T-cell (primary cell): ENCODE data around the gene STK11IP. TPM values are rescaled to one million over a fixed set of nuclear protein-coding genes. Genes with fewer than 3 reads are reported as not detected.

Experiments
- ATAC-seq, 4 experiments: fragments of 200-7000 bp in 3 of 4; fragments of 150-1000 bp in 1 of 4; cut with Tn5 transposase; replicated peaks in 1 of 4; 1 replicate in 3 of 4; 2 replicates in 1 of 4; pipeline ENCODE4 v1.10.0; 2021; ENCODE audit warnings: moderate library complexity in 3 of 4, mild to moderate bottlenecking in 2 of 4, moderate number of reproducible peaks in 1 of 4
- CTCF ChIA-PET, 2 donors: fragments of 300-600 bp; sonication (Branson Sonifier 250); formaldehyde crosslinking; loops; one replicate each; lab custom pipeline; 2022; ENCODE audit warnings: antibody characterized with exemption in 2 of 2; lab: Charles Lee
- POLR2A ChIA-PET, 2 donors: fragments of 300-600 bp; sonication (Branson Sonifier 250); formaldehyde crosslinking; loops; one replicate each; lab custom pipeline; 2022; ENCODE audit warnings: antibody characterized with exemption in 2 of 2; lab: Charles Lee
- DNase-seq, 35 experiments: peaks; one replicate each; pipeline versions ENCODE4 v3.0.0 to v3.0.0-alpha.2; 2013 to 2023
- H3K27ac ChIP-seq: one replicate; pipeline ENCODE4 v1.5.1; 2013; ENCODE audit warnings: low read length
- H3K27me3 ChIP-seq, 2 experiments: replicated peaks in 1 of 2; 1 replicate in 1 of 2; 2 replicates in 1 of 2; pipeline versions ENCODE4 v1.6.1 to v1.7.0; 2013; ENCODE audit warnings: low read length in 1 of 2, mixed read lengths in 1 of 2; ENCODE audit not compliant: control insufficient read depth in 2 of 2, insufficient read depth in 2 of 2; ENCODE audit errors: extremely low read depth in 1 of 2
- H3K36me3 ChIP-seq, 2 donors: 1 replicate in 1 of 2; 2 replicates in 1 of 2; pipeline versions ENCODE4 v1.6.1 to v1.7.0; 2013; ENCODE audit warnings: low read length in 1 of 2; ENCODE audit not compliant: control insufficient read depth in 2 of 2, insufficient read depth in 1 of 2; ENCODE audit errors: extremely low read depth in 1 of 2
- H3K4me1 ChIP-seq, 2 experiments: 1 replicate in 1 of 2; 2 replicates in 1 of 2; pipeline versions ENCODE4 v1.6.1 to v1.7.0; 2013; ENCODE audit warnings: low read length in 2 of 2, mixed read lengths in 1 of 2; ENCODE audit not compliant: insufficient read depth in 2 of 2, control insufficient read depth in 1 of 2; ENCODE audit errors: extremely low read depth in 1 of 2
- H3K4me3 ChIP-seq, 2 donors: 1 replicate in 1 of 2; 2 replicates in 1 of 2; pipeline versions ENCODE4 v1.5.1 to v1.7.0; 2013; ENCODE audit warnings: mild to moderate bottlenecking in 2 of 2, low read length in 1 of 2, moderate library complexity in 1 of 2; ENCODE audit not compliant: control insufficient read depth in 1 of 2; ENCODE audit errors: extremely low read depth in 1 of 2
- H3K9me3 ChIP-seq: 2 replicates; pipeline ENCODE4 v1.7.0; 2013
- H3K27ac Mint-ChIP-seq, 2 donors: one replicate each; pipeline ENCODE4 v1.8.0; 2020 to 2021; ENCODE audit warnings: mild to moderate bottlenecking in 2 of 2, mixed read lengths in 2 of 2
- H3K27me3 Mint-ChIP-seq, 2 donors: one replicate each; pipeline ENCODE4 v1.8.0; 2021 to 2022; ENCODE audit warnings: mixed read lengths in 2 of 2
- H3K36me3 Mint-ChIP-seq: one replicate; pipeline ENCODE4 v1.8.0; 2021; ENCODE audit warnings: mixed read lengths
- H3K4me1 Mint-ChIP-seq, 3 donors: one replicate each; pipeline ENCODE4 v1.8.0; 2020 to 2022; ENCODE audit warnings: mixed read lengths in 3 of 3, mild to moderate bottlenecking in 1 of 3
- H3K4me3 Mint-ChIP-seq, 3 donors: one replicate each; pipeline ENCODE4 v1.8.0; 2020 to 2022; ENCODE audit warnings: mild to moderate bottlenecking in 3 of 3, mixed read lengths in 3 of 3, moderate library complexity in 3 of 3
- H3K9me3 Mint-ChIP-seq, 3 donors: one replicate each; pipeline ENCODE4 v1.8.0; 2020 to 2022; ENCODE audit warnings: mixed read lengths in 3 of 3
- WGBS: methylation state at CpG from one replicate; pipeline ENCODE4 v1.1.5; 2013; ENCODE audit warnings: missing lambda C conversion rate; ENCODE audit not compliant: insufficient coverage; 5-methylcytosine and 5-hydroxymethylcytosine counted together
- total RNA-seq, 35 experiments: library from RNA in 6 of 35; stranded (reverse) in 6 of 35; fragments of 120-200 nt in 1 of 35; gene quantifications; one replicate each; pipeline versions ENCODE4 v1.2.1 to v1.2.4 and lab custom pipeline; 2013 to 2026

The STK11IP gene
- total RNA-seq, 5 donors from 2014 or later (not counting 1 experiment from before 2014, with no cell fraction given) = 25.9 to 52.8 (median 49.3) TPM

DNA sequence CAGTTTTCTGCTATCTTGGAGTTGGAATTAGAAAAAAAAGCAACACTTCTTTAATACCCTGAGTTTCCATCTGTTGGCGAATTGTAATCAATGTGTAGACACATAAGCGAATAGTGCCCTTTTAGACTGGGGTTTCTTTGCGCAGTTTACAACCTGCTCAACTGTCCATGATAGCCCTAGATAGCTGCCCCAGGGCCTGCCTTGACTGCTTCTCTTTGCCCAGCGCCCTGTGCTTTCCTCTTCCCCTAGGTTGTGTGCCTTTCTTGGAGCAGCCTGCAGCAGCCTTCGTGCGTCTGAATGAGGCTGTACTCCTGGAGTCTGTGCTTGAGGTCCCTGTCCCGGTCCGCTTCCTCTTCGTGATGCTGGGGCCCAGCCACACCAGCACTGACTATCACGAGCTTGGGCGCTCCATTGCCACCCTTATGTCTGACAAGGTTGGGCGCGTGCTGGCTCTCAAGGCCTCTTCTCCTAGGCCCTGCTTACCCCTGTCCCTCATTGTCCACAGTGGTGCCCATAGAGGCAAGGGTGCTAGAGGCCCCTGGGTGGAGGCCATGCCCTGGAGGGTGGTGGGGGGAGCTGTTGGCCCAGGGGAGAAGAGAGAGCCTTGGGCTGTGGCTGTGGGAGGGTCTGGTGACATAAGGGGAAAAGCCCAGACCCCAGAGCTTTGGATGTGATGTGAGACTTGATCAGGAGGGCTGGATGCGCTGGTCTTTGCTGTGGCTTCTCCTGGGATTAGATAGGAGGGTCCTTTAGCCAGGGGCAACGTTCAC is 36.7 kb downstream of the STK11IP start:
- ATAC-seq (no peak), DNase-seq (no peak)
- Histone ChIP-seq H3K4me3 (no peak overlapping the region), H3K36me3 (no peaks in the 10 kb centered on the region), H3K27me3 (peaks cover 0 to 65% of the 10 kb centered on the region in 2 experiments), H3K27ac (no peak overlapping the region), H3K4me1 (peaks cover 0 to 7% of the 10 kb centered on the region in 2 experiments), H3K9me3 (no peaks in the 10 kb centered on the region)
- Mint-ChIP-seq H3K36me3 (no peaks in the 10 kb centered on the region), H3K27me3 (peaks cover 11 to 30% of the 10 kb centered on the region in 2 donors), H3K9me3 (no peaks in the 10 kb centered on the region), H3K27ac (no peak overlapping the region), H3K4me3 (no peak overlapping the region), H3K4me1 (no peaks in the 10 kb centered on the region)
- CTCF ChIA-PET = no interaction called here
- POLR2A ChIA-PET = no interaction called here
- 85% methylated on average over 11 of the region's 15 CpGs for WGBS

- no peak overlapping the region for H3K27ac Mint-ChIP-seq
- H3K4me1 Mint-ChIP-seq = no peaks in the 10 kb centered on the region
- CTCF ChIA-PET = interaction anchor here in 1 of 2 donors (1.2 kb wide), 1 partner anchor 75 kb away, joined by 3 read pairs; no protein-coding TSS in a partner anchor
These were observed 37.5 kb downstream of the STK11IP start for GRCh38 chr2:219634951-219635751.

GRCh38 chr2:219636144-219636915 is 38.7 kb downstream of the STK11IP start:
- Histone ChIP-seq H3K4me1 (peaks cover 0 to 10% of the 10 kb centered on the region in 2 experiments), H3K36me3 (no peaks in the 10 kb centered on the region), H3K27ac (no peak overlapping the region), H3K27me3 (peaks cover 0 to 62% of the 10 kb centered on the region in 2 experiments), H3K4me3 (no peak overlapping the region), H3K9me3 (no peaks in the 10 kb centered on the region)
- H3K36me3 Mint-ChIP-seq = no peaks in the 10 kb centered on the region
- no peaks in the 10 kb centered on the region for H3K4me1 Mint-ChIP-seq
- POLR2A ChIA-PET = no interaction called here
- H3K4me3 Mint-ChIP-seq = no peak overlapping the region
- no peak overlapping the region for H3K27ac Mint-ChIP-seq
- DNase-seq (no peak), ATAC-seq (no peak)
- CTCF ChIA-PET = interaction anchor here in 1 of 2 donors (1.2 kb wide), 1 partner anchor 76 kb away, joined by 3 read pairs; no protein-coding TSS in a partner anchor
- H3K27me3 Mint-ChIP-seq = peaks cover 11 to 23% of the 10 kb centered on the region in 2 donors
- 73% methylated on average over 6 of the region's 24 CpGs for WGBS
- H3K9me3 Mint-ChIP-seq = no peaks in the 10 kb centered on the region

More at GRCh38 chr2:219634951-219635751, 37.5 kb downstream of the STK11IP start:
- POLR2A ChIA-PET = no interaction called here
- peaks cover 0 to 10% of the 10 kb centered on the region in 2 experiments for H3K4me1 ChIP-seq
- H3K4me3 Mint-ChIP-seq = no peak overlapping the region
- H3K9me3 Mint-ChIP-seq = no peaks in the 10 kb centered on the region
- H3K27me3 Mint-ChIP-seq = peaks cover 11 to 28% of the 10 kb centered on the region in 2 donors
- H3K36me3 ChIP-seq = no peaks in the 10 kb centered on the region
- H3K4me3 ChIP-seq = no peak overlapping the region
- 89% methylated on average over 17 of the region's 22 CpGs for WGBS
- H3K36me3 Mint-ChIP-seq = no peaks in the 10 kb centered on the region
- peaks cover 0 to 62% of the 10 kb centered on the region in 2 experiments for H3K27me3 ChIP-seq
- no peaks in the 10 kb centered on the region for H3K9me3 ChIP-seq
- no peak for DNase-seq
- no peak for ATAC-seq
- H3K27ac ChIP-seq = no peak overlapping the region

GRCh38 chr2:219636941-219637841 is 39.5 kb downstream of the STK11IP start:
- Mint-ChIP-seq H3K27me3 (peaks cover 8 to 23% of the 10 kb centered on the region in 2 donors), H3K9me3 (no peaks in the 10 kb centered on the region), H3K4me1 (no peaks in the 10 kb centered on the region), H3K4me3 (no peak overlapping the region), H3K27ac (no peak overlapping the region), H3K36me3 (no peaks in the 10 kb centered on the region)
- no peak for DNase-seq
- WGBS = 67% methylated on average over 10 of the region's 13 CpGs
- no peaks in the 10 kb centered on the region for H3K9me3 ChIP-seq
- ATAC-seq = no peak
- peaks cover 0 to 64% of the 10 kb centered on the region in 2 experiments for H3K27me3 ChIP-seq
- H3K4me3 ChIP-seq = no peak overlapping the region
- ChIA-PET CTCF (no interaction called here), POLR2A (no interaction called here)
- no peak overlapping the region for H3K27ac ChIP-seq
- H3K36me3 ChIP-seq = no peaks in the 10 kb centered on the region
- peaks cover 0 to 13% of the 10 kb centered on the region in 2 experiments for H3K4me1 ChIP-seq

- H3K4me3 ChIP-seq = no peak overlapping the region
- H3K27ac ChIP-seq = no peak overlapping the region
- ChIA-PET CTCF (no interaction called here), POLR2A (no interaction called here)
- peaks cover 8 to 27% of the 10 kb centered on the region in 2 donors for H3K27me3 Mint-ChIP-seq
- no peaks in the 10 kb centered on the region for H3K36me3 ChIP-seq
- H3K4me1 Mint-ChIP-seq = peaks cover 0 to 6% (median 5%) of the 10 kb centered on the region in 3 donors
- WGBS = 85% methylated on average over 6 of the region's 9 CpGs
- DNase-seq (no peak), ATAC-seq (no peak)
- no peaks in the 10 kb centered on the region for H3K9me3 ChIP-seq
- H3K27ac Mint-ChIP-seq = no peak overlapping the region
- peaks cover 0 to 20% of the 10 kb centered on the region in 2 experiments for H3K4me1 ChIP-seq
- no peak overlapping the region for H3K4me3 Mint-ChIP-seq
- no peaks in the 10 kb centered on the region for H3K9me3 Mint-ChIP-seq
- H3K27me3 ChIP-seq = peaks cover 0 to 64% of the 10 kb centered on the region in 2 experiments
- H3K36me3 Mint-ChIP-seq = no peaks in the 10 kb centered on the region
These were observed 40.2 kb downstream of the STK11IP start for GRCh38 chr2:219637842-219638185.
